Fibroblast of peridontal ligament (primary cell): Measurements from ENCODE around the gene NOVA2.

Experiments used
- DNase-seq: peaks from one replicate; pipeline ENCODE4 v3.0.0-alpha.2; 2010; ENCODE audit errors: extremely low read depth

NOVA2 gene

DNA sequence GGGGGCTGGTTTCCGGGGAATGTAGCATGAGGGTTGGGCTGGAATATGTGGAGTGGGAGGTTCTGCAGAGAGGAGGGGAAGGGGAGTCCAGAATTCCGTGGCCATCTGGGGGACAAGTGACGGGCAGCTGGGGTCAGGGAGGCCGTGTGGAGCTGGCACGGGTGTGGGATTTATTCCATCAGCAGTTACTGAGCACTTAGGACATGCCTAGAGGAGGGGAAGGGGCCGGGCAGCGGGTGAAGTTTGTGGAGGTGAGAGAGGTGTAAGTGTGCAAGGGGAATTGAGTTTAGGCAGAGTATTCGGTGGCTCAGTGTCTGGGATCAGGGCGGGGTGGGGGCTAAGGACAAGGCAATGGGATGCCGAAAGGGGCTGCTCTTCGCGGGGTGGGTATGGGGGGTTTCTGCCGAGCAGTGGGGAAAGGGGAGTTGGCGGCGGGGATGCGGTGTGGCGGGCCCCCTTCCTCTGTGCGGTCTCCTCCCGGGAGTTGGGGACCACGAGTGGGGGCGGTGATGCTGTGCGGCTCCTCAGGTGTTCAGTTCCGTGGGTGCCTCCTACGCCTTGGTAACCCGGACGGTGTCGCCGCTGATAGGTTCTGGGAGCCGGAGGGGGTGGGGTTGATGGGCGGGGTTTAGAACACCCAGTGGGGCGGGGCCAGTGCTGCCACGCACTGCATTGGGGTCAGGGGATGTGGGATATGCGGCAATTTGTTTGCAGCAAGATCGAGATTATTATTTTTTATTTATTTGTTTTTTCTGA, 27.0 kb upstream of the NOVA2 start:
- no peak for DNase-seq

DNA sequence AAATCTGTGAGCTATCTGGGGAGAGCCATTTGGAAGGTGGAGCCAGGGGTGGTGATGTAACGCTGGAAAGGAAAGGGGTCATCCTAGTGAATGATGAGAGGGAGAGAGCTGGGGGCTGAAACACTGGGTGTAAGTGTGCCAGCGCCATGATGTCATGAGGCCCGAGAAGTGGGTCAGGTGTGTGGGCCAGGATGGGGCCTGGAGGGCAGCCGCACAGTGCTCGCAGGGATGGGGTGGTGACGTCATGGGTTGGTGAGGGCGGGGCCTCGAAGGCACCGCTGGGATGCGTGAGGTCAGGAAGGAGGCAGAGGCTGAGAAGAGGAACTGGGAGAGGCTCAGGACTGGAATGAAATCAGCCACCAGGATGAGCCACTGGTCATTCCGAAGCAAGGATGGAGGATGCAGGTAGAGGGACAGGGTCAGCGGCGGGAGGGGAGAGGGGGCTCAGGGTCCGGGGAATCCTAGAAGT, 26.0 kb upstream of the NOVA2 start:
- peak; percentile 10 for DNase-seq

DNA sequence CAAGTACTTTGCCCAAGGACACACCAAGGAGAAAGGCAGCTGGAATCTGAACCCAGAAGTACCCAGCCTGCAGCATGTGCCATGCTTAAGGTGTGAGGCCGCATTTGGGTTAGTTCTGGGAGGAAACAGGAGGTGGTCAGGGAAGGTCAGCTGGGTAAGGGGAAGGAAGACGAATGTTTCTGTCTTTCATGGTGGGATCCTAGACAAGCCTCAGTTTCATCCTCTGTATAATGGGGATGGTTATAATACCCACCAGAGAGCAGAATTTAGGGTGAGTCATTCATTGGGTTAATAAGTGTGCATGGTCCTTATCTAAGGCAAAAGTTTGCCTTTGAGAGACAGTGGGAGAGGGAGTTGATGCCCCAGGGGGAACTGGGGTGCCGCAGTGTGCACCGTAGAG, 25.2 kb upstream of the NOVA2 start:
- no peak for DNase-seq

DNA sequence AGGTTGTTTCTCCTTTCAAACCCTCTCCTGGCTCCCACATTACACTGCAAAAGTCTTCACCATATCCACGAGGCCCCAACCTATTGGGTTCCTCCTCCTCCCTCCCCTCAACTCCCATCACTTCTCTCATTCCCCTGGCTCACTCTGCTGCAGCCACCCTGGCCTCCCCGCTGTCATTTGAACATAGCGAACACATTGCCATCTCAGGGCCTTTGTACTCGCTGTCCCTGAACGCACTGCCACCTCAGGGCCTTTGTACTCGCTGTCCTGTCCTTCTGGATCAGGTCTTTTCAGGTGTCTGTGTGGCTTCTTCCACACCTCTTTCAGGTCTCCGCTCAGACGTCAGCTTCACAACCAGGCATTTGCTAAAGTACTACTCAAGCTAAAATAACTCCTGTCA, 23.3 kb upstream of the NOVA2 start:
- no peak for DNase-seq

DNA sequence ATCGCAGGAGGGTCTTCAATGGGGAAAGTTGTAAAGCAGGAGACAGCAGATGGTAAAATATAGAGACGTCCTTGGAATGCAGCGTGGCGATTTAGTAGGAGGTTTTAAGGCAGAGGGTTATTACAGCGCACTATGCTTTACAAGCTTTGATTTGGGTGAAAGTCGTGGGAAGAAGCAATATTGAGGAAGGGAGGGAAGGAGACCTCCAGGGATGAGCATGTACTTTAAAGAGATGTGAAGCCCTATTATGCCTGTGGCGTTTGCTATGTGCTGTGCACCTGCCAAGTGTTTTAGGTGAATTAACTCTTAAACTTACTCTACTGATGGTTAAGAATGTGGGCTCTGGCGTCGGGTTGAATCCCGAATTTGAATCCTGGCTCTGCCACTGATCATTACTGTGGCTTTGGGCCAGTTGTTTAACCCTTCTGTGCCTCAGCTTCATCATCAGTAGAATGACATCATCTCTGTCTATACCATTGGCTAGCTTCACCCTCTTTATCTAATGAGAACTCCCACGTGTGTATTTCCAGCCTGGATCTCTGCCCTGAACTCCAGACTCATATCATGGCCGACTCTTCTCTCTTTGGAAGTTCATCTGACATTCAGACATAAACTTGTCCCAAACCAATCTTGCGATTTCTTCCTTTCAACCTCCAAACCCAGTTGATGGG, 22.2 kb upstream of the NOVA2 start:
- DNase-seq = peak; percentile 26

DNA sequence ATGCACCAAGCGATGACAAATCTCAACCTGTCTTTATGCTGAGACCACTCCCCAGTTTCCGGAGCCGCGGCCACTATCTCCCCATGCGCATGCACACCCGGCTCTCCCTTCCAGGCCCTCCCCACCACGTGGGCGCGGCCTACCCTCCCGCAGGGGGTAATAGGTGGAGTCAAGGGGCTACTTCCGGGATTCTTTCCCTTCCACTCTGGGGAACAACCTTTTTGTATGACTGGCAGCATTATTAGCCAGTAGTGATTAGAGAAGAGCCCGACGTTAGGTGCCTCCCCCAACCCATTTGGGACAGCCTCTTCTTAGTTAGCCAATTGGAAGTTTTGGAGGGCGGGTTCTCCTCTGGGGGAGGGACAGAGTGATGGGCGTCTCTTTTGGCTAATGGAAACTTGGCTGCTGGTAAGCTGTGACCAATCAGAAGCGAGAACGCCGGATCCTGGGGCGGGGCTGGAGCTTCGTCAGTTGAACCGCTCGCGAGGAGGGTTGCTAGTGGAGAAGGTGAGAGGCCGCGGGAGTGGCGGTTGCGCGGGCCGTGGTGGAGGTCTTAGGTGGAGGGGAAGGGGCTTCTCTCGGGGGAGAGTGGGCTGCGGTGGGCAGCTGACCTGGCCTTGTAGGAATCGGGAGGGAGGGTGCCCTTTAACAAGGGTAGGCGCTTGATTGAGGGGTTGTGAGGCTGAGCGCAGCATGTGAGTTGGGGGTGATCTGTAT, 21.5 kb upstream of the NOVA2 start, which contains the start of gene CCDC61:
Gene CCDC61 (plus strand): TSS at position 470 of the 717 bp plus-strand sequence. CDS start 7,552 bp downstream, outside the sequence.
- peak; percentile 100 for DNase-seq

DNA sequence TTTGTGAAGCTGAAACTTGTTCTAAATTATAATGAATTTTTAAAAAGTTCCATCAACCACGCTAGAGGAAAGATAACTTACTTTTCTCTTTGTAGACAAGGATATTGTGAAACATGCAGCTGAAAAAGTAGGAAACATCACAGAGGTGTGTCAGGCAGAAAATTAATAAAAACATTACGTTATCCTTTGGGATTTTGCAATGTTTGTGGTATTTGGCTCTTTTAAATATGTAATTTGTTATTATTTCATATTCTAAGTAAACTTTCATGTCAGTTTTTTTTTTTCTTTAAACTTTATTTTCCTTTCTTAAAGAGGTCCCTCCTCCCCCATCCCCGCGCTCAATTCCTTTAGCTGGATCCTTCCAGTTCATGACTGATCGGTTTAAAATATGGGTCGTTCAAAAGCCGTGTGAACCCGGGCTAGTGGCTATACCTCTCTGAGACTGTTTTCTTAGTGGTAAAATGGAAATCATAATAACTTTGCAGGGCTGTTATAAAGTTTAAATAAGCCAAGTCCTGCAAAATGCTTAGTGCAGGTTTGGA, 20.9 kb upstream of the NOVA2 start:
- DNase-seq = no peak

DNA sequence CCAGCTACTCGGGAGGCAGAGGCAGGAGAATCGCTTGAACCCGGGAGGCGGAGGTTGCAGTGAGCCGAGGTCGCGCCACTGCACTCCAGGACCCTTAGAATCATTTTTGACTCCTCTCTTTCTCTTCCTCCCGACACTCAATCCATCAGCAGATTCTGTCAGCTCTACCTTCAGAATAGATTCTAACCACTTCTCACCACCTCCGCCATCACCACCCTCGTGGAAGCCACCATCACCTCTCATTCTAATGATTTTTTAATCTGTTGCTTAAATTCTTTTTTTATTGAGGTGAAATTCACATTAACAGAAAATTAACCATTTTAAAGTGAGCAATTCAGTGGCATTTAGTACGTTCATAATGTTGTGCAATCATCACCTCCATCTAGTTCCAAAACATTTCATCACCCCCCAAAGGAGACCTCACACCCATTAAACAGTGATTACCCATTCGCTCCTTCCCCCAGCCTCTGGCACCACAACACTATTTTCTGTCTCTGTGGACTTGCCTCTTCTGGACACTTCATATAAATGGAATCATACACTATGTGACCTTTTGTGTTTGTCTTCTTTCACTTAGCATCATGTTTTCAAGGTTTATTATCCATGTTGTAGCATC, 16.6 kb upstream of the NOVA2 start:
- DNase-seq = no peak

DNA sequence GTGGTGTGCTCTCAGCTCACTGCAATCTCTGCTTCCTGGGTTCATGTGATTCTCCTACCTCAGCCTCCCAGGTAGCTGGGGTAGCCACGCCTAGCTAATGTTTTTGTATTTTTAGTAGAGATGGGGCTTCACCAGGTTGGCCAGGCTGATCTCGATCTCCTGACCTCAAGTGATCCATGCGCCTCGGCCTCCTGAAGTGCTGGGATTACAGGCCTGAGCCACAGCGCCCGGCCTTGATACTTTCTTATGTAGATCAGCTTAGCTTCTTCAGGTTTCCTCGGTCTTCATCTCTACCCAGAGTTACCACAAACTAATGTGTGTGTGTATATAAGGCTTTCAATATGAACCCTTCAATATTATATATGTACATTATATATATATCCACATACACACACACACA, 11.7 kb upstream of the NOVA2 start:
- no peak for DNase-seq

DNA sequence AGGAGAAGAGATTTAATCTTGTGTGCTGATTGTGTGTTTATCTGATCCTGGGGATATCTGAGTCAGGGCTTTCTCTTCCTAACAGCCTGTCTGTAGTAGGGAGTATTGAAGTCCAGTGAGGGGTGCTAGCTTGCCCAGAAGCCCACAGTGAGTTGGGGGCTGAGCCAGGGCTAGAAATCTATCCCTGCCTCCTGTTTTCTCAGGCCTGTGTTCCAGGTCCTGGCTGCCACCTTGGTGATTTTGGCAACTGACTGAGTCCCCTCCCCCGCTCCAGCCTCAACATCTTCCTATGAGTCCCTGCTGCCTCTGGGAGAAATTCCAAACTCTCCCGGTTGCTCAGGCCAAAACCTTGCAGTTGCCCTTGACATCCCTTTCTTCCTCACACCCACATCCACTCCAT, 7.7 kb upstream of the NOVA2 start:
- no peak for DNase-seq

DNA sequence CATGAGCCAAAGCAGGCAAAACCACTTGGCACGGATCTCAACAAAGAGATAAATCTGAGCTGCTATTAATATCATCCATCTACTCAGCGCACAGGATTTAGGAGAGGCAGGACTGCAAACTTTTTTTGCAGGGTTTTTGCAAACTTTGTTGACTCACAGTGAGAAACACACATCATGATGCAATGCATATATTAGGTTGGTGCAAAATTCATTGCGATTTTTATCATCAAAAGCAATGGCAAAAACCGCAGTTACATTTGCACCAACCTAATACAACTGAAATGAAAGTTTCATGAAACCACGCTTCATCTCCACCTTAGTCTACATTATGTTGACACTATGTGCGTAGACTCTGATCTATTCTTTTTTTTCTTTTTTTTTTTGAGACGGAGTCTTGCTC, 4.5 kb upstream of the NOVA2 start:
- DNase-seq = no peak

DNA sequence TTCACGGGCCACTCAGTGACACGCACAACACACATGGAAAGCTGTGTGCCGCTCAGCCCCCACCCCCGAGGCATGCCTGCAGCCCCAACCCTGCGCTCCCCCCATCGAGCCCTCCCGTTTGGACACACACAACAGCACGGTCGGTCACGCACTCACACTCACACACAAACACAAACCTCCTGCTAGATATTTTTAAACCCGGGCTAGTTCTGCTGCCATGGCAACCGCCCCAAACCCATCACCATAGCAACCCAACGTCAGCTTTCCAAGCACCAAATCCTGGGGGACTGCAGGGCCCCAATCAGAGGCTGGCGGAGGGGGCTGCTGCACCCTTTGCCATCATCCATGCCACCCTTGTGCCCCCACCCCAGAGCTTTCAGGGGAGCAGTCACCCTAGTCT, 2.5 kb upstream of the NOVA2 start:
- peak; percentile 3 for DNase-seq

DNA sequence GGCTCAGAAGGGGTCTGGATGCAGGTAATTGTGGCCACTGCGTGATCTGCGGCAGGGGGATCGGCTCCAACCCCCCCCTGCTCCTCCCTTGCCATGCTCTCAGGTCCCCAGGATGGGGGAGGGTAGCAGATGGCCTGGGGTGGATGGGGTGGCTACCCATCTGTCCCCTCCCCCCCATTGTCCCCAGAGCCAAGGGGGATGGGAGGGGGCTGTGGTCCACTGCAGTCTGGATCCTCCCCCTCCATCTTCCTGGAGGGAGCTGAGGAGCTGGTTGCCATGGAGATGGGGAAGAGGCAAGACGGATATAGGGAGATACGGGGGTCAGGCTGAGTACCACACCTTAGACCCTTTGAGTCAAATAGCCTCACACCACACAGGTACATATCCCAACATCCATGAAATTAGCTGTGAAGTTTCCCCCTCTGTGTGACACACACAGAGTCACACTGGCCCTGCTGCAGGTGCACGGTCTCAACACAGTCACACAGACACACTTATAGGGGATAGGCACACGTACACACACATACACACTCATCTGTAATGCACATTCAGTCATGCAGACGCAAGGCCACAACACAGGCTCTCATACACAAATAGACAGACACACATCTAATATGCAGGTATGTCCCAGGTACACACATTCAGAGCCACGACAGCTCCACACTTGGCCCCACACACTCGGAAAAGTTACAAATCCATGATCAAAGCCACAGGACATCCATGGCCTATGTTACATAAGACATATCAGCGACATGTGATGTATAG, 1.8 kb upstream of the NOVA2 start:
- DNase-seq = no peak

DNA sequence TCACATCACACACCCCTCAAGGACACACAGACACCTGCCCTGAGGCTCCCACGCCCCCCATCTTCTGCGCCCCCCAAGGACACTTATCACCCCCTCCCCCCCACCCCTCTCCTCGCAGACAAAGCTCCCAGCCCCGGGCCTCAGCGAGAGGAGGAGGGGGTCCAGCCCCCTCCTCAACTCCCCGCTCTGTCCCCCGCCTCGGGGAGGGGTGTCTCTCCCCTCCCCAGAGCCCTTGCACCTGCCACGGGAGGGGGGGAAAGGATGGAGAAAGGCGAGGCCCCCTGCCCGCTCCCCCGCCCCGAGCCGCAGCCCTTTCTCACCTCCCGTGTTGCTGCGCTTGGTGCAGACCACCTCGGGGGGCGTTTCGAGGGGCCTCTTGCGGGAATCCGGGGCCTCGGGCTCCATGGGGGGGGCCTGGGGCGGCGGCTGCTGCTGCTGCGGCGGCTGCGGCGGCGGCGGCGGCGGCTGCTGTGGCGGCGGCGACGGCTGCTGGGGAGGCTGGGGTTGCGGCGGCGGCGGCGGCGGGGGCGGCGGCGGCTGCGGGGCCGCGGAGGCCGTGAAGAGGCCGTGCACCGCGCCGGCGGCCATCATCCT, 621 bp downstream of the NOVA2 start:
- no peak for DNase-seq

DNA sequence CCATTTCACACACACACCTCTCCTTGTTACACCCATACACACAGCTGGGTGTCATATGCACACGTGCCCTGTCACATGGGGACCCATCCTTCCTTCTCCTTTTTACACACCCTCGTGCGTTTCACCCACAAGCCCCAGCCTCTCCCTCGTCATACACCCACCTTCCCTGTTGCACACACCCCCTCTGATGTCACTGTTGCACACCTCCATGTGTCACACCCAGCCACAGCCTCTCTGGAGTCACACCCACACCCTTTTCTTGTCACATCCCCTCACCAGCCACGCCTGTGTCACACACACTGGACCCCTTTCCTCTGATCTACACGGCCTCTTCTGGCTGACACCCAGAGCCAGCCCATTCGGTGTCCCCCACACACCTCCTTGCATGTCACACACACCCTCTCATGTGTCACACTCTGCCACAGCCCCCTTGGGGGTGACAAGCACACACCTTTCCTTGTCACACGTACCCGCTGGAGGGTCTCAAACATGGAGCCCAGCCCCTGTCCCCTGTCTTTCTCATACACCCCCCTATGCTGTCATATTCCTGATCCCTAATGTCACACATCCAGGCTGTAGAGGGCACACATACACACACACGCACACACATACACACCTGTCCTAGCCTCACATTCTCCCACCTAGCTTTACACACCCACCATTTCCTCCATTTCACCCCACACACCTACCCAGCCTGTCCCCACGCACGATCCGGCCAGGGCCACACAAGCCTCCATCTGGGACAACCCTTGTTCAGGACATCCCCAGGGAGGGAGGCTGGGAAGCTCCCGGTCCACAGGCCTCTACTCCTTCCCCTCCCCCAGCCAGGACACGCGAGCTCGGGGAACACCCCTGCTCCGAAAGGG, 1.4 kb downstream of the NOVA2 start:
- DNase-seq = no peak

DNA sequence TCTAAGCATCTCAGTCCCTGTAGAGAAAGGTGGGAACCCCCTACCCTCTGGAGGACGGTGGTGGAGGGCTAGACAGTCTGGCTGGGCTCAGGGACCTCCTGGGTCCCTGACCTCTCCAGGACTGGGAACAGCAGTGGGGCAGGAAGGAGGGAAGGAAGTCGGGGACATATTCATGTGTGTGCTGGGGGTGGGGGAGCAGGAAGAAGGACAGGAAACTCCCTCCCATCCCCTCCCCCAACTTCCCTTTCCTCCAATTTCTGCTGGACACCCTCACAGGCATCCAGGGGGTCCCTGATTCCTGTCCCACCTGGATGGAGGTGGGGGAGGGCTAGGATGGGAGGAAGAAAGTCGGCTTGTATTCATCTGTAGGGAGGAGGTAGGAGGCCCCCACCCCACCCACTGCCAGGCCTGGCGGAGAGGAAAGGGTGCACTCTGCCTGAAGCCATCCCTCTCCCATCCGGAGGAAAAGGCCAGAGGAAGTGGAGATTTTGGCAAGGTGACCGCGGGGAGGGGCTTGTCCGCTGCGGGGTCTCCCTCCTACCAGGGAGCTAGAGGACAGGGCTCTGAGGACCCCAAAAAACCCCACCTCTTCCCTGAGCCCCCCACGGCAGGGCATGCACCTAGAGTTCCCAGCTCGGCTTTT, 2.3 kb downstream of the NOVA2 start:
- no peak for DNase-seq

DNA sequence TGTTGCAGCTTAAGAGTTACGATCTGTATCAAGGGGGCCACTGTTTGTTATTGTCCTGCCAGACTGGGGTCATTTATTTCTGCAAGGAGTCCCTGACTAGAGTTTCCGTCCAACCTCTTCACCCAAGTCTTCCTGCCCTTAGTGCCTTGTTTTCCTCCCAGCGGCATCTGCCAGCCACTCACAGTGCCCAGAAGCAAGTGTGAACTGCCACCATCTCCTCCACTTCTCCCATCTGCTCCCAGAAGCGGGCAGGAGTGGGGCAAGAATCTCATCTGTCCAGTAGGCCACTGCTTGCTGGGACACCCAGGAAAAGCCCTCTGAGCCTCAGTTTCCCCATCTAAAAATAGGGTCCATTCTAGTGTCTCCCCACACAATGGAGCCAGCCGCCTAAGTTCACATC, 4.0 kb downstream of the NOVA2 start:
- no peak for DNase-seq

DNA sequence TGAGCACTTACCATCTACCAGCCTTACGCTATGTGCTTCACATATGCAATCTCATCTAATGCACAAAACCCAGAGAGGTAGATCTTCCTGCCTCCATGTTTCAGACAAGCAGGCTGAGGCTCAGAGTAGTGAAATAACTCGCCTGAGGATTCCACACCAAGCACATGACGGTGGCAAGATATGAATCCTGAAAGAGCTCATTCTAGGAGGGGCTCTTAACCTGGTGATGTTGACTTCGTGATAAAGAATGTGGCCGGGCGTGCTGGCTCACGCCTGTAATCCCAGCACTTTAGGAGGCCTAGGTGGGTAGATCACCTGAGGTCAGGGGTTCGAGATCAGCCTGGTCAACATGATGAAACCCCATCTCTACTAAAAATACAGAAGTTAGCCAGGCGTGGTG, 5.0 kb downstream of the NOVA2 start:
- no peak for DNase-seq

DNA sequence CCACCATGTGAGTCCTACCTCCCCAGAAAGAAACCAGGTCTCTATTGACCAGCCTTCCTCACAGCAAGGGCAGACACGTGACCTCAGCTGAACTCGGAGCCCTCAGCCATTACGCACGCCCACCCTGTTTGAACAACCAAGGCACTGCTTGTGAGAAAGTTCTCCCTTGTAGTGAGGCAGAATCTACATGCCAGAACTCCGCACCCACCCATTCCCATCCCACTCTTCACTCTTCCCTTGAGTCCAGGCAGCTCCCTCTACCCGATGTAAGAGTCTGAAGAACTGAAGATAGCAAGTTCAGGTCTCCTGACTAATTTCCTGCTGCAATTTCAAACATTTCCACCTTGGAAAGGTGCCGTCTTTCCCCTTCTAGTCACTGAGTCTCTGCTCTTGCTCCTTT, 6.4 kb downstream of the NOVA2 start:
- no peak for DNase-seq
